H1 (cell line): ENCODE data around the gene RRP12. TPM values are rescaled to one million over a fixed set of nuclear protein-coding genes. Genes with fewer than 3 reads are reported as not detected.

Experiments used
- CTCF ChIA-PET: fragments of 300-600 bp; sonication (Branson Sonifier 250); formaldehyde crosslinking; loops from one replicate; lab custom pipeline; 2021; ENCODE audit not compliant: partially characterized antibody; lab: Charles Lee
- POLR2A ChIA-PET: fragments of 300-600 bp; sonication (Branson Sonifier 250); formaldehyde crosslinking; loops from one replicate; lab custom pipeline; 2021; ENCODE audit warnings: inconsistent platforms; ENCODE audit not compliant: partially characterized antibody; lab: Charles Lee
- DNase-seq, 2 experiments: peaks; one replicate each; pipeline versions ENCODE4 v3.0.0 to v3.0.0-alpha.2; 2010 to 2022; ENCODE audit warnings: low spot score in 2 of 2, low read depth in 1 of 2, mixed read lengths in 1 of 2
- FAIRE-seq: peaks from 2 replicates; lab custom pipeline; 2011; peaks lifted over from hg19 to GRCh38; lab: Jason Lieb, UNC
- H2AFZ ChIP-seq: 2 replicates; pipeline ENCODE4 v1.8.1; 2012; ENCODE audit warnings: low read length, inconsistent platforms
- H2AK5ac ChIP-seq: 2 replicates; pipeline ENCODE4 v1.6.1; 2013; ENCODE audit warnings: low read depth, low read length
- H2BK120ac ChIP-seq: replicated peaks from 2 replicates; pipeline ENCODE3; 2013; ENCODE audit warnings: low read depth, low read length, inconsistent platforms
- H2BK12ac ChIP-seq: 2 replicates; pipeline ENCODE4 v1.6.1; 2013; ENCODE audit warnings: low read depth, low read length
- H2BK15ac ChIP-seq: 2 replicates; pipeline ENCODE4 v1.6.1; 2013; ENCODE audit warnings: low read length
- H2BK20ac ChIP-seq: 2 replicates; pipeline ENCODE4 v1.6.1; 2013; ENCODE audit warnings: low read length
- H2BK5ac ChIP-seq: 2 replicates; pipeline ENCODE4 v1.6.1; 2013; ENCODE audit warnings: low read depth, low read length
- H3K14ac ChIP-seq: 2 replicates; pipeline ENCODE4 v1.6.1; 2013; ENCODE audit warnings: inconsistent platforms; ENCODE audit not compliant: insufficient read length
- H3K18ac ChIP-seq: 2 replicates; pipeline ENCODE4 v1.6.1; 2013; ENCODE audit warnings: low read length; ENCODE audit errors: extremely low read depth
- H3K23ac ChIP-seq: 2 replicates; pipeline ENCODE4 v1.6.1; 2013; ENCODE audit warnings: inconsistent platforms; ENCODE audit not compliant: insufficient read length
- H3K23me2 ChIP-seq: 2 replicates; pipeline ENCODE4 v1.6.1; 2013; ENCODE audit warnings: low read depth, low read length
- H3K27ac ChIP-seq: 2 replicates; pipeline ENCODE4 v1.6.1; 2011; ENCODE audit warnings: low read depth, low read length, inconsistent platforms
- H3K27me3 ChIP-seq, 4 experiments: replicated peaks in 1 of 4; 1 replicate in 1 of 4; 2 replicates in 3 of 4; pipeline versions ENCODE4 v1.6.1 to v1.8.1; 2011 to 2013; ENCODE audit warnings: low read length in 3 of 4, mild to moderate bottlenecking in 3 of 4, inconsistent platforms in 2 of 4, mixed read lengths in 2 of 4, moderate library complexity in 1 of 4; ENCODE audit not compliant: control insufficient read depth in 3 of 4, insufficient read depth in 3 of 4; ENCODE audit errors: extremely low read depth in 1 of 4
- H3K36me3 ChIP-seq, 4 experiments: 2 replicates each; pipeline versions ENCODE4 v1.6.1 to v1.8.1; 2011 to 2013; ENCODE audit warnings: mild to moderate bottlenecking in 4 of 4, low read length in 3 of 4, moderate library complexity in 2 of 4, control low read depth in 1 of 4, inconsistent platforms in 1 of 4; ENCODE audit not compliant: insufficient read depth in 4 of 4, control insufficient read depth in 2 of 4
- H3K4ac ChIP-seq: replicated peaks from 2 replicates; pipeline ENCODE3; 2013; ENCODE audit warnings: low read length, low read depth, mixed read lengths, inconsistent platforms; ENCODE audit not compliant: insufficient read length
- H3K4me1 ChIP-seq, 4 experiments: replicated peaks in 1 of 4; 1 replicate in 1 of 4; 2 replicates in 3 of 4; pipeline versions ENCODE4 v1.6.1 to v1.8.1; 2011 to 2013; ENCODE audit warnings: low read length in 3 of 4, inconsistent platforms in 2 of 4, mixed read lengths in 1 of 4; ENCODE audit not compliant: insufficient read depth in 4 of 4, control insufficient read depth in 3 of 4
- H3K4me2 ChIP-seq, 2 experiments: 2 replicates each; pipeline versions ENCODE4 v1.6.1 to v1.8.1; 2011 to 2013; ENCODE audit warnings: low read depth in 2 of 2, low read length in 2 of 2, control low read depth in 1 of 2, inconsistent platforms in 1 of 2, mild to moderate bottlenecking in 1 of 2; ENCODE audit not compliant: insufficient read depth in 1 of 2
- H3K4me3 ChIP-seq, 4 experiments: fragments of 200-600, 300-600 bp in 1 of 4; sonication (generic), shearing (Covaris generic), sonication (Bioruptor Twin) in 1 of 4; 2 replicates each; pipeline versions ENCODE4 v1.5.1 to v1.8.1; 2011 to 2016; ENCODE audit warnings: low read length in 4 of 4, low read depth in 3 of 4, control low read depth in 2 of 4, inconsistent platforms in 2 of 4, mild to moderate bottlenecking in 2 of 4, mixed read lengths in 1 of 4, moderate library complexity in 1 of 4; ENCODE audit not compliant: insufficient read depth in 2 of 4; ENCODE audit errors: extremely low read depth in 1 of 4
- H3K56ac ChIP-seq: replicated peaks from 2 replicates; pipeline ENCODE3; 2013; ENCODE audit warnings: low read depth, mild to moderate bottlenecking, mixed read lengths, low read length, inconsistent platforms; ENCODE audit not compliant: insufficient read length
- H3K79me1 ChIP-seq: 2 replicates; pipeline ENCODE4 v1.6.1; 2013; ENCODE audit warnings: low read depth, low read length, control low read depth
- H3K79me2 ChIP-seq, 2 experiments: 2 replicates each; pipeline versions ENCODE4 v1.6.1 to v1.8.1; 2012 to 2013; ENCODE audit warnings: low read length in 2 of 2, mild to moderate bottlenecking in 2 of 2, inconsistent platforms in 1 of 2; ENCODE audit not compliant: insufficient read depth in 2 of 2, control insufficient read depth in 1 of 2
- H3K9ac ChIP-seq, 4 experiments: replicated peaks in 1 of 4; 1 replicate in 1 of 4; 2 replicates in 3 of 4; pipeline versions ENCODE4 v1.6.1 to v1.8.1; 2011 to 2013; ENCODE audit warnings: low read depth in 3 of 4, low read length in 3 of 4, control low read depth in 2 of 4, mild to moderate bottlenecking in 2 of 4, moderate library complexity in 2 of 4, inconsistent platforms in 1 of 4; ENCODE audit errors: extremely low read depth in 1 of 4
- H3K9me3 ChIP-seq, 2 experiments: 2 replicates each; pipeline versions ENCODE4 v1.6.1 to v1.8.1; 2012 to 2013; ENCODE audit warnings: mild to moderate bottlenecking in 2 of 2, moderate library complexity in 2 of 2, control low read depth in 1 of 2, inconsistent platforms in 1 of 2, low read depth in 1 of 2, low read length in 1 of 2, mixed read lengths in 1 of 2; ENCODE audit not compliant: insufficient read depth in 2 of 2
- H4K20me1 ChIP-seq, 2 experiments: replicated peaks in 1 of 2; 2 replicates each; pipeline versions ENCODE3 to v1.8.1; 2011 to 2013; ENCODE audit warnings: inconsistent platforms in 2 of 2, low read length in 2 of 2, mild to moderate bottlenecking in 1 of 2; ENCODE audit not compliant: insufficient read depth in 2 of 2, control insufficient read depth in 1 of 2
- H4K5ac ChIP-seq: 2 replicates; pipeline ENCODE4 v1.6.1; 2013; ENCODE audit warnings: low read length, low read depth, mixed read lengths, inconsistent platforms; ENCODE audit not compliant: insufficient read length
- H4K8ac ChIP-seq: 2 replicates; pipeline ENCODE4 v1.8.0; 2013; ENCODE audit warnings: mild to moderate bottlenecking, moderate library complexity, low read length, inconsistent platforms; ENCODE audit not compliant: insufficient read depth; ENCODE audit errors: extremely low read depth
- H4K91ac ChIP-seq: replicated peaks from 2 replicates; pipeline ENCODE3; 2013; ENCODE audit warnings: low read length, mixed read lengths, inconsistent platforms; ENCODE audit not compliant: insufficient read length
- BACH1 ChIP-seq: IDR thresholded peaks from 2 replicates; pipeline ENCODE4 v1.6.1; 2012; ENCODE audit warnings: low read length, improper control_type of control experiment
- CBX8 ChIP-seq: fragments of 300-800, 300-1000 bp; sonication (generic); IDR thresholded peaks from 2 replicates; pipeline ENCODE4 v1.7.1; 2016; ENCODE audit warnings: low read depth, low read length, borderline replicate concordance
- EGR1 ChIP-seq: IDR thresholded peaks from 2 replicates; pipeline ENCODE4 v1.6.1; 2011; ENCODE audit warnings: low read depth, low read length, borderline replicate concordance
- GTF2F1 ChIP-seq: IDR thresholded peaks from 2 replicates; pipeline ENCODE4 v1.6.1; 2012; ENCODE audit warnings: low read depth, low read length, improper control_type of control experiment, borderline replicate concordance
- HDAC2 ChIP-seq, 2 experiments: fragments of 300-600 bp in 1 of 2; sonication (generic) in 1 of 2; IDR thresholded peaks; 2 replicates each; pipeline ENCODE4 v1.6.1; 2011 to 2012; ENCODE audit warnings: low read depth in 2 of 2, low read length in 2 of 2, mild to moderate bottlenecking in 2 of 2, moderate library complexity in 2 of 2, borderline replicate concordance in 1 of 2, inconsistent platforms in 1 of 2
- JUND ChIP-seq: IDR thresholded peaks from 2 replicates; pipeline ENCODE4 v1.6.1; 2011; ENCODE audit warnings: mild to moderate bottlenecking, improper control_type of control experiment, low read length
- KDM4A ChIP-seq: IDR thresholded peaks from one replicate; pipeline ENCODE4 v1.7.1; 2012; ENCODE audit warnings: low read depth, mild to moderate bottlenecking, moderate library complexity, low read length, inconsistent platforms; ENCODE audit not compliant: severe bottlenecking
- RAD21 ChIP-seq, 2 experiments: IDR thresholded peaks in 1 of 2; conservative IDR thresholded peaks in 1 of 2; 2 replicates each; pipeline ENCODE4 v1.6.1; 2011; ENCODE audit warnings: low read depth in 2 of 2, low read length in 2 of 2, improper control_type of control experiment in 1 of 2, inconsistent platforms in 1 of 2, mild to moderate bottlenecking in 1 of 2, moderate library complexity in 1 of 2
- SIN3A ChIP-seq, 2 experiments: IDR thresholded peaks in 1 of 2; conservative IDR thresholded peaks in 1 of 2; 2 replicates each; pipeline ENCODE4 v1.6.1; 2011 to 2012; ENCODE audit warnings: low read length in 2 of 2, improper control_type of control experiment in 1 of 2, low read depth in 1 of 2, mild to moderate bottlenecking in 1 of 2
- TBP ChIP-seq: IDR thresholded peaks from 2 replicates; pipeline ENCODE4 v1.6.1; 2011; ENCODE audit warnings: low read depth, low read length, improper control_type of control experiment
- WGBS, 2 experiments: shearing (Covaris generic) in 1 of 2; methylation state at CpG; one replicate each; pipeline versions ENCODE4 v1.1.6 to v1.1.7; 2013 to 2015; ENCODE audit warnings: low lambda C conversion rate in 2 of 2, mixed read lengths in 2 of 2, inconsistent platforms in 1 of 2, low coverage in 1 of 2, missing lambda C conversion rate in 1 of 2; ENCODE audit not compliant: insufficient replicate concordance in 2 of 2, insufficient coverage in 1 of 2, insufficient read length in 1 of 2; ENCODE audit errors: extremely low coverage in 1 of 2, missing lambda C conversion rate in 1 of 2; 5-methylcytosine and 5-hydroxymethylcytosine counted together
- polyA plus RNA-seq, 7 experiments: library from polyadenylated mRNA; depleted of rRNA in 3 of 7; stranded (reverse) in 5 of 7; unstranded in 2 of 7; fragments of >200 nt in 5 of 7; fragments of 200-250 nt in 2 of 7; gene quantifications; 1 replicate in 5 of 7; 2 replicates in 1 of 7; 4 replicates in 1 of 7; pipeline versions ENCODE4 v1.2.1 to v1.2.3, GENCODE V29; 2011 to 2013; ENCODE audit warnings: missing spikeins in 2 of 7, mixed read lengths in 2 of 7
- total RNA-seq: library from RNA; stranded (reverse); fragmentation: NEBNext Ultra II Directional; extraction: Animal tissue kit (Norgen Biotek cat#: 25700); gene quantifications from 2 replicates; pipeline ENCODE4 v1.2.1, GENCODE V29; 2021
- TF ChIP-seq, protein P1 (sequence below): IDR thresholded peaks from 2 replicates; pipeline ENCODE4 v1.6.1; 2012; ENCODE audit warnings: low read length, inconsistent platforms

Gene RRP12
- total and polyA plus RNA-seq, 2 of the 8 experiments (the other 6 are each of a cell fraction or from before 2014, with no cell fraction given) = 21.0 to 65.8 TPM

DNA sequence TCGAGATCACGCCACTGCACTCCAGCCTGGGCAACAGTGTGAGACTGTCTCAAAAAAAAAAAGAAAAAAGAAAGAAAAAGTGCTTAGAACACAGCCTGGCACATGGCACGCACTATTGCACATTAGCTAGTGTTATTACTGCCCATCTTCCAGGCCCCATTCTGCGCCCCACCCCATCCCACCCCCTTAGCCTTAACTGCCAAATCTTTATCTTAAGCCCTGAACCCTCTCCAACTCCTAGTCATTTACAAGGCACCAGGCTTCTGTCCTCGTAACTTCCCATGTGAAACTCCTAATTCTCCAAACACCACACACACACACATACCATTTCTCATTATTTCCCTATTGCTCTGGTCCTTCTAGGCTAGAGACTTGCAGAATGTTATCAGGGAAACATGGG is 71.4 kb downstream of the RRP12 start:
- Histone ChIP-seq H4K8ac (no peak overlapping the region), H3K56ac (no peak overlapping the region), H3K79me2 (peaks cover 29 to 57% of the 10 kb centered on the region in 2 experiments), H3K4me1 (peaks cover 3 to 14% (median 7%) of the 10 kb centered on the region in 4 experiments), H3K79me1 (peaks cover 7% of the 10 kb centered on the region; the same call in 1 of the 2 replicates), H3K9me3 (no peaks in the 10 kb centered on the region), H3K36me3 (peaks cover 2 to 37% (median 7%) of the 10 kb centered on the region in 4 experiments; a peak in 5 of 8 replicates), H3K4me2 (peak overlapping the region; percentile 35 to 96; a peak in 3 of 4 replicates), H2AK5ac (no peak overlapping the region), H2BK120ac (no peak overlapping the region), H2BK15ac (no peak overlapping the region), H3K27ac (no peak overlapping the region), H4K20me1 (peaks cover 14 to 20% of the 10 kb centered on the region in 2 experiments), H2AFZ (no peak overlapping the region), H3K18ac (no peak overlapping the region), H2BK12ac (no peak overlapping the region), H3K27me3 (no peaks in the 10 kb centered on the region), H3K14ac (no peak overlapping the region), H4K91ac (no peak overlapping the region), H3K23ac (no peak overlapping the region), H4K5ac (no peak overlapping the region), H3K4me3 (no peak overlapping the region), H3K9ac (no peak overlapping the region), H3K4ac (no peak overlapping the region), H2BK20ac (no peak overlapping the region), H3K23me2 (peaks cover 20% of the 10 kb centered on the region), H2BK5ac (no peak overlapping the region)
- CTCF ChIA-PET = interaction anchor here (0.6 to 1.9 kb wide), 5 partner anchors 8 to 133 kb away, joined by 3 to 11 read pairs (median 3); no protein-coding TSS in a partner anchor
- FAIRE-seq = no peak
- POLR2A ChIA-PET = interaction anchor here (0.6 to 5.4 kb wide), 5 partner anchors 11 to 69 kb away, joined by 3 to 61 read pairs (median 5); partner anchors contain the start of gene FRAT1
- WGBS, 2 experiments = 95% methylated on average over 5 of the region's 5 CpGs; no CpG with 5 or more reads in 1 of the 2 experiments
- DNase-seq = no peak
- TF ChIP-seq KDM4A (no peak), GTF2F1 (no peak), HDAC2 (IDR thresholded peaks at IDR 0.05; ENCODE audit: borderline replicate concordance in 1 of 2, low read depth in 2 of 2, low read length in 2 of 2) (no peak), EGR1 (no peak), CBX8 (no peak), BACH1 (no peak), JUND (no peak), SIN3A (conservative IDR thresholded peaks at IDR 0.05 in 1 of 2, IDR thresholded peaks at IDR 0.05 in 1 of 2; ENCODE audit: low read depth in 1 of 2, low read length in 2 of 2) (no peak), TBP (no peak), RAD21 (IDR thresholded peaks at IDR 0.05 in 1 of 2, conservative IDR thresholded peaks at IDR 0.05 in 1 of 2; ENCODE audit: low read depth in 2 of 2, low read length in 2 of 2) (no peak)
- TF ChIP-seq, protein P1, sequence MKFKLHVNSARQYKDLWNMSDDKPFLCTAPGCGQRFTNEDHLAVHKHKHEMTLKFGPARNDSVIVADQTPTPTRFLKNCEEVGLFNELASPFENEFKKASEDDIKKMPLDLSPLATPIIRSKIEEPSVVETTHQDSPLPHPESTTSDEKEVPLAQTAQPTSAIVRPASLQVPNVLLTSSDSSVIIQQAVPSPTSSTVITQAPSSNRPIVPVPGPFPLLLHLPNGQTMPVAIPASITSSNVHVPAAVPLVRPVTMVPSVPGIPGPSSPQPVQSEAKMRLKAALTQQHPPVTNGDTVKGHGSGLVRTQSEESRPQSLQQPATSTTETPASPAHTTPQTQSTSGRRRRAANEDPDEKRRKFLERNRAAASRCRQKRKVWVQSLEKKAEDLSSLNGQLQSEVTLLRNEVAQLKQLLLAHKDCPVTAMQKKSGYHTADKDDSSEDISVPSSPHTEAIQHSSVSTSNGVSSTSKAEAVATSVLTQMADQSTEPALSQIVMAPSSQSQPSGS = no peak
